Measurements from ENCODE around the gene TCP11. TPM values are rescaled to one million over a fixed set of nuclear protein-coding genes. Genes with fewer than 3 reads are reported as not detected.

TCP11 gene
- total and polyA plus RNA-seq, 4 donors: 0.16 to 1.7 (median 0.56) TPM

GRCh38 chr6:35142588-35143569 lies 1.7 kb upstream of the TCP11 start:
- H3K9ac ChIP-seq (ENCODE audit: insufficient read depth in 1 of 2, low read length in 2 of 2): no peak overlapping the region
- no peak overlapping the region for H3K27ac ChIP-seq (ENCODE audit: low read depth in 1 of 2, low read length in 1 of 2)
- 62% methylated on average over 5 of the region's 5 CpGs for WGBS, 2 donors
- H3K36me3 ChIP-seq (ENCODE audit: control insufficient read depth in 4 of 4, insufficient read depth in 4 of 4, low read length in 4 of 4): no peaks in the 10 kb centered on the region
- ATAC-seq (ENCODE audit: insufficient read depth, low FRiP score) (no peak), DNase-seq (no peak)
- H3K4me1 ChIP-seq (ENCODE audit: control insufficient read depth in 5 of 5, insufficient read depth in 5 of 5, low read length in 5 of 5): peaks cover 0 to 19% (median 0%) of the 10 kb centered on the region in 5 donors
- TF ChIP-seq, protein P1, sequence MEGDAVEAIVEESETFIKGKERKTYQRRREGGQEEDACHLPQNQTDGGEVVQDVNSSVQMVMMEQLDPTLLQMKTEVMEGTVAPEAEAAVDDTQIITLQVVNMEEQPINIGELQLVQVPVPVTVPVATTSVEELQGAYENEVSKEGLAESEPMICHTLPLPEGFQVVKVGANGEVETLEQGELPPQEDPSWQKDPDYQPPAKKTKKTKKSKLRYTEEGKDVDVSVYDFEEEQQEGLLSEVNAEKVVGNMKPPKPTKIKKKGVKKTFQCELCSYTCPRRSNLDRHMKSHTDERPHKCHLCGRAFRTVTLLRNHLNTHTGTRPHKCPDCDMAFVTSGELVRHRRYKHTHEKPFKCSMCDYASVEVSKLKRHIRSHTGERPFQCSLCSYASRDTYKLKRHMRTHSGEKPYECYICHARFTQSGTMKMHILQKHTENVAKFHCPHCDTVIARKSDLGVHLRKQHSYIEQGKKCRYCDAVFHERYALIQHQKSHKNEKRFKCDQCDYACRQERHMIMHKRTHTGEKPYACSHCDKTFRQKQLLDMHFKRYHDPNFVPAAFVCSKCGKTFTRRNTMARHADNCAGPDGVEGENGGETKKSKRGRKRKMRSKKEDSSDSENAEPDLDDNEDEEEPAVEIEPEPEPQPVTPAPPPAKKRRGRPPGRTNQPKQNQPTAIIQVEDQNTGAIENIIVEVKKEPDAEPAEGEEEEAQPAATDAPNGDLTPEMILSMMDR (IDR thresholded peaks at IDR 0.05; ENCODE audit: control extremely low read depth, extremely low read depth): no peak
- H3K4me3 ChIP-seq: no peak overlapping the region
- no peaks in the 10 kb centered on the region for H3K27me3 ChIP-seq (ENCODE audit: control insufficient read depth in 3 of 3, insufficient read depth in 3 of 3, low read length in 2 of 3)
- no peaks in the 10 kb centered on the region for H3K9me3 ChIP-seq (ENCODE audit: control insufficient read depth in 4 of 4, insufficient read depth in 3 of 4, low read length in 3 of 4)

GRCh38 chr6:35140639-35141006 lies 516 bp downstream of the TCP11 start:
- 30 to 47% methylated on average over 15 of the region's 15 CpGs for WGBS, 2 donors
- Histone ChIP-seq H3K27ac (ENCODE audit: low read depth in 1 of 2, low read length in 1 of 2) (no peak overlapping the region), H3K9me3 (ENCODE audit: control insufficient read depth in 4 of 4, insufficient read depth in 3 of 4, low read length in 3 of 4) (no peaks in the 10 kb centered on the region), H3K36me3 (ENCODE audit: control insufficient read depth in 4 of 4, insufficient read depth in 4 of 4, low read length in 4 of 4) (no peaks in the 10 kb centered on the region), H3K4me1 (ENCODE audit: control insufficient read depth in 5 of 5, insufficient read depth in 5 of 5, low read length in 5 of 5) (peaks cover 0 to 3% (median 0%) of the 10 kb centered on the region in 5 donors), H3K4me3 (no peak overlapping the region), H3K9ac (ENCODE audit: insufficient read depth in 1 of 2, low read length in 2 of 2) (no peak overlapping the region), H3K27me3 (ENCODE audit: control insufficient read depth in 3 of 3, insufficient read depth in 3 of 3, low read length in 2 of 3) (no peaks in the 10 kb centered on the region)
- DNase-seq (no peak), ATAC-seq (ENCODE audit: insufficient read depth, low FRiP score) (no peak)
- TF ChIP-seq, protein P1 (IDR thresholded peaks at IDR 0.05; ENCODE audit: control extremely low read depth, extremely low read depth): no peak

- no peak overlapping the region for H3K27ac ChIP-seq (ENCODE audit: low read depth in 1 of 2, low read length in 1 of 2)
- TF ChIP-seq, protein P1 (IDR thresholded peaks at IDR 0.05; ENCODE audit: control extremely low read depth, extremely low read depth): peak; percentile 89
- no peak overlapping the region for H3K4me3 ChIP-seq
- ATAC-seq (ENCODE audit: insufficient read depth, low FRiP score) (no peak), DNase-seq (peak; percentile 73 to 89 (median 85))
- H3K36me3 ChIP-seq (ENCODE audit: control insufficient read depth in 4 of 4, insufficient read depth in 4 of 4, low read length in 4 of 4): no peaks in the 10 kb centered on the region
- 38 to 40% methylated on average over 17 of the region's 17 CpGs for WGBS, 2 donors
- H3K9me3 ChIP-seq (ENCODE audit: control insufficient read depth in 4 of 4, insufficient read depth in 3 of 4, low read length in 3 of 4): no peaks in the 10 kb centered on the region
- H3K4me1 ChIP-seq (ENCODE audit: control insufficient read depth in 5 of 5, insufficient read depth in 5 of 5, low read length in 5 of 5): peaks cover 0 to 3% (median 0%) of the 10 kb centered on the region in 5 donors
- no peak overlapping the region for H3K9ac ChIP-seq (ENCODE audit: insufficient read depth in 1 of 2, low read length in 2 of 2)
- no peaks in the 10 kb centered on the region for H3K27me3 ChIP-seq (ENCODE audit: control insufficient read depth in 3 of 3, insufficient read depth in 3 of 3, low read length in 2 of 3)
These were observed 1.1 kb downstream of the TCP11 start for GRCh38 chr6:35139924-35140638.
